Esophagus squamous epithelium (tissue), 4 donors: ENCODE measurements around the gene RETREG1.

ENCODE experiments used
- CTCF ChIP-seq, 6 experiments: fragments of 450-650 bp in 4 of 6; fragments of 200-600 bp in 2 of 6; sonication (generic) in 2 of 6; IDR thresholded peaks; one replicate each; pipeline ENCODE4 v1.5.1; 2016 to 2019; ENCODE audit warnings: antibody characterized with exemption in 6 of 6, mild to moderate bottlenecking in 4 of 6, moderate library complexity in 4 of 6
- POLR2A ChIP-seq, 4 donors: fragments of 450-650 bp; IDR thresholded peaks; one replicate each; pipeline ENCODE4 v1.6.1; 2017; ENCODE audit warnings: antibody characterized with exemption in 4 of 4, mild to moderate bottlenecking in 4 of 4, moderate library complexity in 3 of 4

- TF ChIP-seq CTCF (IDR thresholded peaks at IDR 0.05) (no peak), POLR2A (IDR thresholded peaks at IDR 0.05) (no peak)
These were observed 106.7 kb downstream of the RETREG1 start for GRCh38 chr5:16510098-16510497.
